GM18870 (cell line): Measurements from ENCODE around the gene CLRN1.

ENCODE experiments used
- ATAC-seq: cut with Tn5 transposase; IDR thresholded peaks from one replicate; pipeline ENCODE4 v1.9.1; 2021; ENCODE audit warnings: moderate library complexity; ENCODE audit not compliant: unreplicated experiment

The CLRN1 gene

GRCh38 chr3:150925751-150926201, 46.8 kb downstream of the CLRN1 start:
- ATAC-seq = no peak

GRCh38 chr3:150922611-150923010, 49.9 kb downstream of the CLRN1 start:
- no peak for ATAC-seq

- ATAC-seq = no peak
Measured at GRCh38 chr3:150921209-150921608, 51.3 kb downstream of the CLRN1 start.

GRCh38 chr3:150920236-150920635, 52.3 kb downstream of the CLRN1 start:
- no peak for ATAC-seq

GRCh38 chr3:150917951-150918350, 54.6 kb downstream of the CLRN1 start:
- ATAC-seq = no peak

- ATAC-seq = no peak
Measured at GRCh38 chr3:150913133-150913922, 59.2 kb downstream of the CLRN1 start.

- ATAC-seq = peak; percentile 48
Measured at GRCh38 chr3:150912501-150912900, 60.0 kb downstream of the CLRN1 start.

GRCh38 chr3:150911771-150912170, 60.8 kb downstream of the CLRN1 start:
- ATAC-seq = no peak

- ATAC-seq = no peak
Measured at GRCh38 chr3:150906461-150906860, 66.1 kb downstream of the CLRN1 start.

- ATAC-seq = no peak
Measured at GRCh38 chr3:150905746-150906145, 66.8 kb downstream of the CLRN1 start.

- ATAC-seq = no peak
Measured at GRCh38 chr3:150905339-150905738, 67.2 kb downstream of the CLRN1 start, which contains the start of gene MINDY4B. Gene MINDY4B, minus strand, starts transcription at chr3:150905439. Its CDS starts 0 bp downstream, at chr3:150905439.

- ATAC-seq = no peak
Measured at GRCh38 chr3:150902988-150903387, 69.5 kb downstream of the CLRN1 start.

GRCh38 chr3:150901793-150902192, 70.7 kb downstream of the CLRN1 start:
- no peak for ATAC-seq

- no peak for ATAC-seq
Measured at GRCh38 chr3:150899141-150899540, 73.4 kb downstream of the CLRN1 start.

GRCh38 chr3:150898046-150898754, 74.3 kb downstream of the CLRN1 start:
- no peak for ATAC-seq

- no peak for ATAC-seq
Measured at GRCh38 chr3:150897592-150897991, 74.9 kb downstream of the CLRN1 start.

GRCh38 chr3:150890831-150891230, 81.7 kb downstream of the CLRN1 start:
- no peak for ATAC-seq

- ATAC-seq = no peak
Measured at GRCh38 chr3:150890295-150890694, 82.2 kb downstream of the CLRN1 start.

GRCh38 chr3:150889106-150889505, 83.4 kb downstream of the CLRN1 start:
- ATAC-seq = no peak

- ATAC-seq = no peak
Measured at GRCh38 chr3:150887031-150887430, 85.5 kb downstream of the CLRN1 start.

- no peak for ATAC-seq
Measured at GRCh38 chr3:150885535-150885934, 87.0 kb downstream of the CLRN1 start.

GRCh38 chr3:150878996-150879575, 93.4 kb downstream of the CLRN1 start:
- no peak for ATAC-seq
